Right renal pelvis (tissue), 4 donors: Measurements from ENCODE around the gene RCCD1. TPM values are rescaled to one million over a fixed set of nuclear protein-coding genes. Genes with fewer than 3 reads are reported as not detected.

Source experiments
- DNase-seq, 4 donors: peaks; one replicate each; pipeline ENCODE4 v3.0.0-alpha.2; 2013; ENCODE audit warnings: low read depth in 4 of 4, low spot score in 3 of 4, missing footprints in 1 of 4
- polyA plus RNA-seq, 4 donors: library from polyadenylated mRNA; unstranded; fragments of 120-200 nt; gene quantifications; one replicate each; pipeline ENCODE4 v1.2.1, GENCODE V29; 2013; ENCODE audit not compliant: insufficient read length in 4 of 4

The RCCD1 gene
- polyA plus RNA-seq, 4 donors: 15.2 to 18.9 (median 17.2) TPM

DNA sequence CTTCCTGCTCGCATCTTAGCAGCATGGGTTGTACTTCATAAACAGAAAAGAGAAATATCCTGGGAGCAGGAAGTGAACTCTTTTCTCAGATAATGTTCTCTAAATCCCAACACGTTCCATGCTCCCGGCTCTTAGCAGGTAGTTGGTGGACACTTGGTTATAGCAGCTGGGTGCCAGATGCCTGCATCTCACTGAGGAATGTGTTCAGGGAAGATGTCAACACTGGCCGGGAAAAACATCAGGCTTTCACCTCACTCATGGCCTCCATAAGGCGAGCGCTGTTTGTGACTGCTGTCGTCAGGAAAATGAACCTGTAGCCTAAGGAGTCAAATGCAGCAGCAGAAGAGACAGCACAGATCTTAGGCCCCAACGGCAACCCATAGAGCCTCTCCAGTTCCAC is 44.1 kb downstream of the RCCD1 start:
- DNase-seq: no peak

- DNase-seq: no peak
Measured at GRCh38 chr15:91001209-91001608, 46.5 kb downstream of the RCCD1 start.

- DNase-seq: no peak
Measured at GRCh38 chr15:91007266-91007665, 52.6 kb downstream of the RCCD1 start.

Other genes with a start within 250 kb of the RCCD1 start
- 10 to 100 TPM; 10.3 to 14.4 (median 12.3) TPM for gene BLM, start 237.5 kb upstream of the RCCD1 start, polyA plus RNA-seq
- gene FURIN, start 86.3 kb upstream of the RCCD1 start, polyA plus RNA-seq: 10 to 100 TPM; 47.2 to 58.7 (median 48.9) TPM
- gene FES, start 70.4 kb upstream of the RCCD1 start, polyA plus RNA-seq: 10 to 100 TPM in 3 of 4 donors, 1 to 10 TPM in 1; 9.3 to 15.9 (median 14.4) TPM
- gene MAN2A2, start 51.6 kb upstream of the RCCD1 start, polyA plus RNA-seq: 10 to 100 TPM; 44.8 to 53.3 (median 50.0) TPM
- gene HDDC3, start 22.3 kb upstream of the RCCD1 start, polyA plus RNA-seq: 10 to 100 TPM; 15.3 to 21.7 (median 18.5) TPM
- 10 to 100 TPM; 61.5 to 73.7 (median 62.8) TPM for gene UNC45A, start 19.6 kb upstream of the RCCD1 start, polyA plus RNA-seq
- 10 to 100 TPM; 66.6 to 75.2 (median 72.5) TPM for gene PRC1, start 39.7 kb downstream of the RCCD1 start, polyA plus RNA-seq
- 10 to 100 TPM; 19.0 to 26.7 (median 22.2) TPM for gene VPS33B, start 67.7 kb downstream of the RCCD1 start, polyA plus RNA-seq
- 1 to 10 TPM in 1 of 4 donors, under 1 TPM in 3; 0.75 to 1.1 (median 0.83) TPM for gene SV2B, start 145.4 kb downstream of the RCCD1 start, polyA plus RNA-seq